Esophagus muscularis mucosa (tissue), 3 donors: Measurements from ENCODE around the gene ATP11A.

ENCODE experiments used
- EP300 ChIP-seq: sonication (generic); formaldehyde crosslinking; IDR thresholded peaks from one replicate; pipeline ENCODE4 v1.6.1; 2017; ENCODE audit warnings: antibody characterized with exemption
- TF ChIP-seq, protein P1 (sequence below), 3 experiments: fragments of 200-600 bp in 2 of 3; fragments of 450-650 bp in 1 of 3; sonication (generic) in 2 of 3; IDR thresholded peaks; one replicate each; pipeline ENCODE4 v1.5.1; 2017 to 2019; ENCODE audit warnings: antibody characterized with exemption in 3 of 3, mild to moderate bottlenecking in 2 of 3, moderate library complexity in 1 of 3

DNA sequence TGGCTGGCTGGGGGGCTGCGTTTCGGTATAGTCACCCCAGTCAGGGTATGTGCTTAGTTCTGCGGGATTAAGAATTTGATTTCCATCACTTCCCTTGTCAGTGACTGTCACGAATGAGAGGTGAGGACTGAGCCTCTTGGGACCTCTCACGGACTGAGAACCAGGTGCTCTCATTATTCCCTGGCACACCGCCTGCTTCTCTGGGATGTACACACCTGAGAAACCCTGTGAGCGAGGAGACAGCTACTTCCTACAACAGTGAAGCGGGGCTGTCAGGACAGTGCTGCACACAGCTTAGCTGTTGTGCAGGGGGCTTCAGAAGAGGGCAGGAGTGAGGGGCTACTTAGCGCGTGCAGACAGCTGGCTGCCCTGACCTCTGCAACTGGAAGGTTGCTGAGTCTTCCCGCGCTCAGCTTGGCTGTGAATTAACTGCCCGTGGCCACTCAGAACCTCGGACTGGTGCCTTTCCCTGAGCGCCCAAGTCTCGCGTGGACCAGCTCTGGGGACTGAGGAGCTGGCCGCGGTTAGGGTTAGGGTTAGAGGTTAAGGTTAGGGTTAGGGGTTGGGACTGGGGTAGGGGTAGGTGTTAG is 213.9 kb downstream of the ATP11A start:
- TF ChIP-seq EP300: no peak
- TF ChIP-seq, protein P1, sequence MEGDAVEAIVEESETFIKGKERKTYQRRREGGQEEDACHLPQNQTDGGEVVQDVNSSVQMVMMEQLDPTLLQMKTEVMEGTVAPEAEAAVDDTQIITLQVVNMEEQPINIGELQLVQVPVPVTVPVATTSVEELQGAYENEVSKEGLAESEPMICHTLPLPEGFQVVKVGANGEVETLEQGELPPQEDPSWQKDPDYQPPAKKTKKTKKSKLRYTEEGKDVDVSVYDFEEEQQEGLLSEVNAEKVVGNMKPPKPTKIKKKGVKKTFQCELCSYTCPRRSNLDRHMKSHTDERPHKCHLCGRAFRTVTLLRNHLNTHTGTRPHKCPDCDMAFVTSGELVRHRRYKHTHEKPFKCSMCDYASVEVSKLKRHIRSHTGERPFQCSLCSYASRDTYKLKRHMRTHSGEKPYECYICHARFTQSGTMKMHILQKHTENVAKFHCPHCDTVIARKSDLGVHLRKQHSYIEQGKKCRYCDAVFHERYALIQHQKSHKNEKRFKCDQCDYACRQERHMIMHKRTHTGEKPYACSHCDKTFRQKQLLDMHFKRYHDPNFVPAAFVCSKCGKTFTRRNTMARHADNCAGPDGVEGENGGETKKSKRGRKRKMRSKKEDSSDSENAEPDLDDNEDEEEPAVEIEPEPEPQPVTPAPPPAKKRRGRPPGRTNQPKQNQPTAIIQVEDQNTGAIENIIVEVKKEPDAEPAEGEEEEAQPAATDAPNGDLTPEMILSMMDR (IDR thresholded peaks at IDR 0.05): no peak
